ENCODE results near the gene MAN1A1. TPM values are rescaled to one million over a fixed set of nuclear protein-coding genes. Genes with fewer than 3 reads are reported as not detected.
A peak's percentile ranks its signal among the peaks of the same experiment; 100 is the strongest.

MAN1A1 gene
- total RNA-seq, 1 experiment from 2014 or later = 13.0 TPM

DNA sequence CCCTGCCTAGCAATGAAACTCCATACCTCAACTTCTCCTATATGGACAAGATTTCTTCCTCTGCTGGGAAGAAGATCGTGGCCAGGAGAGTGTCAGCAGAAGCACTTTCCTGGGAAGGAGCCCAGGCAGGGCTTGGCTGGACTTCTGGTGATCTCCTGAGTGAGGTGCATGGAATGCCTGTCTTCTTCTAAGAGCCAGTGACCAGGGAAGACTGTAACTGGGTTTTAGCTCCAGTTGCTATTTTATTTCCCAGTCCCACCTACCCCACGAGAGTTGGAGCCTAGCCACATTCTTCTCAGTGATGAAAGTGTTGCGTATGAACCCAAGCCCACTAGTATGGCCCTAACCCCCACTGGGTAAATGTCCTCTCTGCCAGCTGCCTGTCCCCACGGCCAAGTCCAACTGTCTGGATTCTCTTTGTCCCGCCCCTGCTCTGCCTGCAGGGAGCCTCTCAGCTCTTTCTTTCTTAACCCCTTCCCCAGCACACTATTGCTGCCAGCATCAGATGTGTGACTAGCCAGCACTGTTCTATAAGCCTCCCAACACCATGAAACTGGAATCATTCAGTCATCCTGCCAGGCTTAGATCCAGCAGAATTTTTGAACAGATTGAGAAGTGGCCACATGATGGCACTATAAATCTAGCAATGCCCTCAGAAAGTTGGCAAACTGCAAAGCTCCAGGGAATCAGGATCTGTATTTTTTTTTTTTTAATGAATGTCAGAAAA is 201.3 kb downstream of the MAN1A1 start:
- peak; percentile 67 for DNase-seq (ENCODE audit: low read depth)

GRCh38 chr6:119147101-119148053 is 202.2 kb downstream of the MAN1A1 start:
- peak; percentile 95 for DNase-seq (ENCODE audit: low read depth)

- peak; percentile 9 for DNase-seq (ENCODE audit: low read depth)
Measured at GRCh38 chr6:119145111-119145510, 204.4 kb downstream of the MAN1A1 start.

DNA sequence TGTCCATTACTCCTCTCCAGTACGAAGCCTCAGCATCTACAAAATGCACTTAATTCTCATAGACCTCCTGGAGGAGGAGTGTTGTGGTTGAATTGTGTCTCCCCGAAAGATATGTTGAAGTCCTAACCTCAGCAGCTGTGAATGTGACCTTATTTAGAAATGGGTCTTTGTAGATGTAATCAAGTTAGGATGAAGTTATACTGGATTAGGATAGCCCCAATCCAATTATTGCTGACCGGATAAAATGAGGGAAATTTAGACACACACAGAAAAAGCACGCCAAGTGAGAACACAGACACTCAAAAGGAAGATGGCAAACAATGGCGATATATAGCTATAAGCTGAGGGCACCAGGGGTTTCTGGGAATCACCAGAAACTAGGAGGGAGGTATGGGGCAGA is 206.9 kb downstream of the MAN1A1 start:
- no peak for DNase-seq (ENCODE audit: low read depth)

DNA sequence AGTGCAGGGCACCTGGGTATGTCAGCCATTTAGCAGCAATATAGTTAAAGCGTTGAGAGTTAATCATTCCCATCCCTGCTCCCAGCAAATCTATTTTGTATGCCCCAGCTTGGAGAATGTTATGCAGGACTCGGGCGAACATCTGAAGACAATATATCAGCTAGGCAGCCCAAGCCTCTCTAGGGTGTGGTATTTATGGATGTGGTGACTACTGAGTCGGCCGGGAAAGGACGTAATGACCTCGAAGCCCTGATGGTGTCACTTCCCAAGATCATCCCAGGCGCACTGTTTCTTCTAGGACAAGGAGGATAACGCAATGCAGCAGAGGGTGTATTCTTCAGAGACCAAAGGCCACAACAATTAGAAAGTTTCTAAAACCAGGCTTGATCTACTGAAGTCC is 207.5 kb downstream of the MAN1A1 start:
- no peak for DNase-seq (ENCODE audit: low read depth)

DNA sequence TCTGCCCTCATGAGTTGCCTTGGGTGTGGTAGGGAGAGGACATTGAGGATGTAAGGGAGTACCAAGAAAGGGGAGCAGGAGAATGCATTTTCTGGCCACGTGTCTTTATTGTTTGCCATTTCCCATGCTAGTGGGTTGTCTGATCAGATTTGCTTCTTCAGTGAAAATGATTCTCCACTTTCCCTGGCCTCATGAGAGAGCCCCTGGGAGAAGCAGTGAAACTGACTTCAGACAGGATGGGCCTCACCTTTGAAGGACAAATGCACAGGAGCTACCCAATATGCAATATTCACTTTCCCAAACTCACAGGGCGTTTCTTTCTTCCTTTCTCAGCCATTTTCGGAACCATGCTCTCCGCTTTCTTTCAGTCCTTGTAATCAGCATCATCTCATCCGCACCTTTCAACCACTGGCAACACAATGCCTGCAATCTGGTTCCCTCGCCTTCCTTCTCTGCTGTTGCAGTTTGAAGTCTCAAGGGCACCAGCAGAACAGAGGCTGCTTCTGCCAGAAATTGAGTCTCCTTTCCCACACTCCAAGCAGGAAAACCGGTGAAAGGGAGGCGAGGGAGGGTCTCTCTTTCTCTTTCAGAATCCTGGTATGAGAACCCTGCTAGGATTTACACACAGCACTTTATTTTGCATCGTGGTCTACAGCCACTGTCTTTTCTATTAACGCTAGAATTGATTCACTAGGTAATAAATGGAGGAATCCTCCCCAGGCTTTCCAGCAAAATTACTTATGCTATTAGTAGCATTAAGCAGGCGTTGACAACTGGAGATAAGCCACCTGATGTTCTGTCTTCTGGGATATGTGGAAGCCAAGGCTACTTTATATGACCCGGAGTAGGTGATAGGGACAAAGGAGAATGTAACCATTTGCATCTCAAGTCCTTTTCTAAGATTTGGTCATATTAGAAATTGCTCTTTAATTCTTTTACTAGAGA is 209.1 kb downstream of the MAN1A1 start:
- DNase-seq (ENCODE audit: low read depth) = no peak

- DNase-seq (ENCODE audit: low read depth) = no peak
Measured at GRCh38 chr6:119138906-119139541, 210.5 kb downstream of the MAN1A1 start.

DNA sequence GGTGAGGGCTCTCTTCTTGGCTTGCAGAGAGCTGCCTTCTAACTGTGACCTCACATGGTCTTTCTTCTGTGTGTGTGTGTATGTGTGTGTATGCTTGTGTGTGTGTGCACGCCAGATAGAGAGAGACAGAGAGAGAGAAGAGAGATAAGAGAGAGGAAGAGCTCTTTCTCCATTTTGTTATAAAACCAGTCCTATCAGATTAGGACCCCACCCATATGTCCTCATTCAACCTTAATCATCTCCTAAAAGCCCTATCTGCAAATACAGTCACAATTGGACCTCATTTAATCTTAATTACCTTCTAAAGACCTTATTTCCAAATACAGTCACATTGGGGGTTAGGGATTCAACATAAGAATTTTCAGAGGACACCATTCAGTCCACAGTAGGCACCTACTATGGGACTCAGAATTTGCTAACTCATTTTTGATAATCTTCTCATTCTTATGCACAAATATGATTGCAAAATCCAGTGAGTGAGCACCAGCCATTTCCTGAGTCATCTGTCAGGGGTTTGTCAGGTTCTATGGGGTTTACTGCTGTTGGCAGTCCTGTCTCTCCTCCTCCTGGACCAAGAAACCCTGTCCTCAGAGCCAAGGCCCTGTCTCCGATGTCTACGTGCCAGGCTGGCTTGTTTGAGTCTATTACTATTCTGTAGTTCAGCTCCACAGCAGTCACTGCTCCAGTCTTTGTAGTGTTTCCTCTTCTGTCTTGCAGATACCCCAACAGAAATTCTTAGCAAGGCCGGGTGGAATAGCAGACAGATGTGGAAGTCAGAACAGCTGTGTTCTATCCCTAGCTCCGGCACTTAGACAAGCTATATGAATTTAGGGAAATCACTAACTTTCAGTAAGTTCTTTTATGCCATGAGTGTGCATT is 212.1 kb downstream of the MAN1A1 start:
- no peak for DNase-seq (ENCODE audit: low read depth)

DNA sequence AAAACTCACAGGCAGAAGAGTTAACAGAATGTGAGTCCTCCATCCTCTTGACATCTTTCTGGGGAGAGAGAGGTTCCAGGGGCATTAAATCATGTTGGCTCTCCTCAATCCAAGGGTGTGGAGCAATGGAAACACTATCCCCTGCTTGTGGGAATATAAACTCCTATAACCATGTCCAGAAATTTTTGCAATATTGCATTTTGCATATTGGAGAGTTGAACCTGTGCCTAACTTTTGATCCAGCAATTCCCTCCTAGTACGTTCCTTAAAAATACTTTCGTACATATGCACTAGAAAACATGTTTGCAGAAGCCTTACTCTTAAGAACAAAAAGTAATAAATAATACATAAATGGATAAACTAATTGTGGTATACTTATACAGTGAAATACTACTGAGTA is 214.8 kb downstream of the MAN1A1 start:
- DNase-seq (ENCODE audit: low read depth) = no peak

GRCh38 chr6:119133400-119133799 is 216.2 kb downstream of the MAN1A1 start:
- no peak for DNase-seq (ENCODE audit: low read depth)

DNA sequence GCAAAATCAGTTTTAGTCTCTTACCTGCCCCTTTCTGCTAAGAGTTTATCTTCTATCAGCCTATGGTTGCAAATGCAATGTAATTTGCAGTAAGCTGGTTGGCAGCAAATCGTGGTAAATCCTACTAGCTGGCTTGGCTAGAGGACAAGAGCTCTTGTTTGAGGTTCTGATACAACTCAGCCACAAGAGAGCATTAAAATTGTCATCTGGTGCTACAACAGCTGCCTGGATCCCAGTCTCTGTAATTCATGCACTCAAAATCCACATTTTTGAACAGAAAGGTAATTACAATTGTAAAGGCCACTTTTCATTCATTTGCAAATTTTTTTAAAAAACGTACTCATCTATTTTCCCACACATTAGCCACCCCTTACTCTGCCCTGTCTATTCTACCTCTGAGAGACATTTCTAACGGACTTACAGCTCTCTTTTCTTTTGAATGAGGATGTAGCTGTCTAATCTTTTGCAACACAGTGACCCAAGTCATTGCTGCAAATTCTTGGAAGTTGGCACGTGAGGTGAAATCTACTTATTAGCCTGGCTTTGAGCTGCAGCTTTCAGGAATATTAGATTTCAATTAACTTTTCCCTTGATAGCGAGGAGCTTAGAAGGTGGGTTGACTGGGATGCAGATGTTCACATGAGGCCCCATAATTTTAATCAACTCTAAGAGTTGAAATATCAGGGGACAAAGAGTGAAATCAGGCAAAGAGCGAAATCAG is 217.1 kb downstream of the MAN1A1 start:
- no peak for DNase-seq (ENCODE audit: low read depth)

DNA sequence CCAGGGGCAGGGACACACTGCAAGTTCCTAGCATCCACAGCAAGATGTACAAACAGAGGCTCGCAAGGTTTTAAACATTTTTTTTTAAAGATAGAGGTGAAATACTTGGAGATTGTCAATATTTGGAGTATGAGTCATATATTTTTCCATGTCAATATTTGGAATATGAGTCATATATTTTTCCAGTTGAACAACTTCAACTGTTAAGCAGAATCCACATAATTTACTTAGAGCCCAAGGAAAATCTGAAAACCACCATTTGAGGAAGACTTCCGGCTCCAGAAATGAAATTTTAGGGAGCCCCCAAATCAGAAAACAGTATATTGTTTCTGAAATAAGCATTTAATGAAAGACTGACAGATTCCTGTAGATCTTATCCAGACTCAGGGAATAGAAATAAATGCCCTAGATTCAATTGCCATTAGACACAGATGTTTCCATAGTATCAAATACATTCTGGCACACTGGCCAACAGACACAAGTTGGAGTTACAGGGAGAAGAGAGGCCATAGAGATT is 219.5 kb downstream of the MAN1A1 start:
- peak; percentile 22 for DNase-seq (ENCODE audit: low read depth)

DNA sequence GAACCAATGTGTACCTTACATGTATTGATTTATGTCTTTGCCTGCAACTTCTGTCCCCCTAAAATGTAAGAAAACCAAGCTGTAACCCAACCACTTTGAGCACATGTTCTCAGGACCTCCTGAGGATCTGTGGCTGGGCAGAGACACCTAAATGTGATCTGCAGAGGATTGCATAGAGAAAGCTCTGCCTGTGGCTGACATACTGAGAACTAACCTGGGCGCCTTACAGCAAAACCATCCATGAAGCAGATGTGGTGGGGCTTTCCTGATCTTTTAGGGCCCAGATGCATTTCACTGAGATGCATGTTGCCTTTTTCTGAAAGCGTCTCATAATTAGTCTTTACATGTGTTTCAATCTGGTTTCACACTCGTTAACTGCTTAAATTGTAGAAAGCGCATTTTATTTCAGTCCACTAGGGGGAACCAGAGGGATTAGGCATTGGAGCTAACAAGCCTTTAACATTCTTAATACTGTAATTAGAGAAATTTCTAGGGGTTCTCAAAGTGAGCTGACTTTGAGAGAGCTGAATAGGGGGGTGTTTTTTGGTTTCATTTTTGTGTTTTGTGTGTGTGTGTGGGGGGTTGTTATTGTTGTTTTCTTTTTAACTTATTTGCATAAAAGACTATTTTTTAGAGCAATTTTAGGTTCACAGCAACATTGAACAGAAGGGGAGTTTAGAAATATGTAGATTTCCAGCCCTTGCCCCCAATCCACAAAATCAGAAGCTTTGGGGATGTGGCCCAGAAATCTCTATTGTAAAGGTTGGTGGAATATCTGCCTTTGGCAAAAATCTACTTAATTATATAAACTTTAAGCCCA is 220.2 kb downstream of the MAN1A1 start:
- peak; percentile 57 for DNase-seq (ENCODE audit: low read depth)

- no peak for DNase-seq (ENCODE audit: low read depth)
Measured at GRCh38 chr6:119128252-119128912, 221.2 kb downstream of the MAN1A1 start.

- no peak for DNase-seq (ENCODE audit: low read depth)
Measured at GRCh38 chr6:119127627-119128026, 221.9 kb downstream of the MAN1A1 start.
